ENCODE data around the gene SYN1. TPM values are rescaled to one million over a fixed set of nuclear protein-coding genes. Genes with fewer than 3 reads are reported as not detected.
"Not testable (repeated sequence)": the region's sequence is repeated elsewhere in the genome, so short reads cannot be mapped to it uniquely, and the experiment has no call there.

Gene SYN1
- total RNA-seq, 6 experiments from 2014 or later: 0.22 to 3.1 (median 0.37) TPM; not detected in 1

DNA sequence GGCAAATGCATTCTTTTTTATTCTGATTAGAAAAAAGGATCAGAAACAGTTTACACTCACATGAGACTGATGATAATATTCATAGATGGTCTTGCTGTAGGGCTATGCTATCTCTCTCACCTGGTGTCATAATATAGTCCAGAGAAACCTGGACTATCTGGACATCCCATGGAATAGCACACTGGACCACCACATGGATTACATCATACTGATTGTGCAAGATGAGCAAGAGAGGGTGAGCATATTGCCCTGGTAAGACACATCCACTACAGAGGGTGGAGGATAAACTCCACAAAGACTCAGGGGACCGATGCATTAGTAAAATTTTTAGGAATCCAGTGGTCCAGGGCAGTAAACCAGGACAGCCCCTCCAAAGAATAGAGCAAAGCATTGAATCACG, 8.2 kb downstream of the SYN1 start:
- Histone ChIP-seq H3K4me3 (no peak overlapping the region), H3K27ac (no peak overlapping the region), H3K9me3 (no peaks in the 10 kb centered on the region), H3K36me3 (no peaks in the 10 kb centered on the region), H3K27me3 (no peaks in the 10 kb centered on the region), H3K4me1 (no peaks in the 10 kb centered on the region)
- ATAC-seq: no peak
- intact Hi-C loops (cut with DNase I): no loop called here
- no peak for DNase-seq
- TF ChIP-seq, protein P1, sequence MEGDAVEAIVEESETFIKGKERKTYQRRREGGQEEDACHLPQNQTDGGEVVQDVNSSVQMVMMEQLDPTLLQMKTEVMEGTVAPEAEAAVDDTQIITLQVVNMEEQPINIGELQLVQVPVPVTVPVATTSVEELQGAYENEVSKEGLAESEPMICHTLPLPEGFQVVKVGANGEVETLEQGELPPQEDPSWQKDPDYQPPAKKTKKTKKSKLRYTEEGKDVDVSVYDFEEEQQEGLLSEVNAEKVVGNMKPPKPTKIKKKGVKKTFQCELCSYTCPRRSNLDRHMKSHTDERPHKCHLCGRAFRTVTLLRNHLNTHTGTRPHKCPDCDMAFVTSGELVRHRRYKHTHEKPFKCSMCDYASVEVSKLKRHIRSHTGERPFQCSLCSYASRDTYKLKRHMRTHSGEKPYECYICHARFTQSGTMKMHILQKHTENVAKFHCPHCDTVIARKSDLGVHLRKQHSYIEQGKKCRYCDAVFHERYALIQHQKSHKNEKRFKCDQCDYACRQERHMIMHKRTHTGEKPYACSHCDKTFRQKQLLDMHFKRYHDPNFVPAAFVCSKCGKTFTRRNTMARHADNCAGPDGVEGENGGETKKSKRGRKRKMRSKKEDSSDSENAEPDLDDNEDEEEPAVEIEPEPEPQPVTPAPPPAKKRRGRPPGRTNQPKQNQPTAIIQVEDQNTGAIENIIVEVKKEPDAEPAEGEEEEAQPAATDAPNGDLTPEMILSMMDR (IDR thresholded peaks at IDR 0.05): no peak
- no peak for TF ChIP-seq POLR2A (IDR thresholded peaks at IDR 0.05)
- WGBS (ENCODE audit: insufficient coverage, low coverage, low lambda C conversion rate, missing lambda C conversion rate): 71% methylated on average over 2 of the region's 2 CpGs

DNA sequence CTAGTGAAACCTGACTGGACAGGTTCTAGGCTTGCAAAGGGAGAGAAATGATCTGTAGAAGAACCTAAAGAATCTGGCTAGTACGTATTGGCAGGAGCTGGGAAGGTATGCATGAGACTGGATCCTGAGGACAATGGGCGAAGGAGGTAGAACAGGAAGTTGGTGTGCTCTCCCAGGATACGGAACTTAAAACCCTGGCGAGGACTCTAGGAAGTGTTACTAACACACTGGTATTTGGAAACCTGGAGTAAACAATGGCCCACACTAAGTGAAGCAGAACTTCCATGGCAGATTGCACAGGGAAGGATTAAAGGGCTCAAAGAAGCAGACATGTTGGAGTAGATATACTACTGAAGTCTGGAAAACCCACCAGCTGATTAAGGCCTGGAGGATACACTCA, 9.1 kb downstream of the SYN1 start:
- WGBS (ENCODE audit: insufficient coverage, low coverage, low lambda C conversion rate, missing lambda C conversion rate): 64% methylated on average over 4 of the region's 4 CpGs
- intact Hi-C loops (cut with DNase I): no loop called here
- ATAC-seq: no peak
- no peaks in the 10 kb centered on the region for H3K9me3 ChIP-seq
- no peaks in the 10 kb centered on the region for H3K4me1 ChIP-seq
- no peak for DNase-seq
- H3K4me3 ChIP-seq: no peak overlapping the region
- no peak for TF ChIP-seq POLR2A (IDR thresholded peaks at IDR 0.05)
- TF ChIP-seq, protein P1 (IDR thresholded peaks at IDR 0.05): no peak
- H3K27me3 ChIP-seq: no peaks in the 10 kb centered on the region
- H3K36me3 ChIP-seq: no peaks in the 10 kb centered on the region
- no peak overlapping the region for H3K27ac ChIP-seq

DNA sequence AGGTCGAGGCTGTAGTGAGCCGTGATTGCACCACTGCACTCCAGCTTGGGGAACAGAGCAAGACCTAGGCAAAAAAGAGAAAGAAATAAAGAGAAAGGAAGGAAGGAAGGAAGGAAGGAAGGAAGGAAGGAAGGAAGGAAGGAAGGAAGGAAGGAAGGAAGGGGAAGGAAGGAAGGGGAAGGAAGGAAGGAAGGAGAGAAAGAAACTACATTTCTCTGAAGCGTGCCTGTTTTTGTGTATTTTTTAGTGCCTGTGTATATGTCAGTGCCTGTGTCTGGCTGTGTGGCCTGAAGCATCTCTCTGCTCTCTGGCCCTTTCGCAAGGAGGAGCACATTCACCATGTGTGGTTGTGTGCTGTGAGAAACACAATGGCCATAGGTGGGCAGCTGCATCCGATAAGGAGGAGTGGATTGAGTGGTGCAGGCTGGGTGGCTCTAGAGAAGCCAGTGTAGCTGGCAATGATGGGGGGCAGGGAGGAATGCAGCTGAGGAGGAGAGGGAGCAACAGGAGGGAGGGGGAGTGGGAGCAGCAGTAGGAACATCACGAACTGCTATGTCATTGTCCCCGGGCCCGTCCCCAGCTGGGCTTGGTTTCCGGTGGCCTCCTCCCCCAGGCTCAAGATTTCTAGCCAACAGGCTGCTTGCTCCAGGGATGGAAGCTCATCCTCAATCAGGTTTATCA, 11.4 kb downstream of the SYN1 start:
- Histone ChIP-seq H3K9me3 (no peaks in the 10 kb centered on the region), H3K27ac (no peak overlapping the region), H3K36me3 (no peaks in the 10 kb centered on the region), H3K4me1 (no peaks in the 10 kb centered on the region), H3K27me3 (no peaks in the 10 kb centered on the region), H3K4me3 (no peak overlapping the region)
- ATAC-seq (no peak), DNase-seq (no peak)
- 63% methylated on average over 6 of the region's 9 CpGs for WGBS (ENCODE audit: insufficient coverage, low coverage, low lambda C conversion rate, missing lambda C conversion rate)
- intact Hi-C loops (cut with DNase I): no loop called here
- no peak for TF ChIP-seq POLR2A (IDR thresholded peaks at IDR 0.05)
- TF ChIP-seq, protein P1 (IDR thresholded peaks at IDR 0.05): no peak

GRCh38 chrX:47607091-47607490, 12.6 kb downstream of the SYN1 start:
- ATAC-seq: no peak
- no peak overlapping the region for H3K27ac ChIP-seq
- no peak overlapping the region for H3K4me3 ChIP-seq
- no peaks in the 10 kb centered on the region for H3K27me3 ChIP-seq
- no peaks in the 10 kb centered on the region for H3K4me1 ChIP-seq
- intact Hi-C loops (cut with DNase I): no loop called here
- H3K9me3 ChIP-seq: no peaks in the 10 kb centered on the region
- H3K36me3 ChIP-seq: no peaks in the 10 kb centered on the region
- no peak for DNase-seq
- TF ChIP-seq POLR2A (IDR thresholded peaks at IDR 0.05): no peak
- TF ChIP-seq, protein P1 (IDR thresholded peaks at IDR 0.05): no peak

GRCh38 chrX:47605024-47605423, 14.6 kb downstream of the SYN1 start:
- WGBS (ENCODE audit: insufficient coverage, low coverage, low lambda C conversion rate, missing lambda C conversion rate): 52% methylated on average over 5 of the region's 9 CpGs
- no peak overlapping the region for H3K27ac ChIP-seq
- H3K36me3 ChIP-seq: no peaks in the 10 kb centered on the region
- no peak for DNase-seq
- intact Hi-C loops (cut with DNase I): no loop called here
- H3K4me1 ChIP-seq: no peaks in the 10 kb centered on the region
- no peak overlapping the region for H3K4me3 ChIP-seq
- no peak for TF ChIP-seq POLR2A (IDR thresholded peaks at IDR 0.05)
- TF ChIP-seq, protein P1 (IDR thresholded peaks at IDR 0.05): no peak
- no peaks in the 10 kb centered on the region for H3K27me3 ChIP-seq
- H3K9me3 ChIP-seq: no peaks in the 10 kb centered on the region
- no peak for ATAC-seq

DNA sequence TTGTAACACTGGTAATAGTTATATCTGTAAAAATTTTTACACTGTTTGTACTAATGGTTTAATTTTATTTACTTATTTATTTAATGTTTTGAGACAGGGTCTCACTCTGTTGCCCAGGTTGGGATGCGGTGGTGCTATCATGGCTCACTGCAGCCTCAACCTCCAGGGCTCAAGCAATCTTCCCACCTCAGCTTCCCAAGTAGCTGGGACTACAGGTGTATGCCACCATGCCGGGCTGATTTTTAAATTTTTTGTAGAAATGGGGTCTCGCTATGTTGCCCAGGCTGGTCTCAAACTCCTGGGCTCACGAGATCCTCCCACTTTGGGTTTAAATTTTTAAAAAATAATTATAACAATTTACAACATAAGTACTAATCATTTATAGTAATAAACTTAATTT, 16.5 kb downstream of the SYN1 start:
- ATAC-seq; DNase-seq; H3K9me3 ChIP-seq; intact Hi-C loops (cut with DNase I); H3K4me1 ChIP-seq; H3K36me3 ChIP-seq; H3K27ac ChIP-seq; H3K27me3 ChIP-seq; H3K4me3 ChIP-seq: not testable (repeated sequence)
- 65% methylated on average over 4 of the region's 4 CpGs for WGBS (ENCODE audit: insufficient coverage, low coverage, low lambda C conversion rate, missing lambda C conversion rate)
